ENCODE measurements around the gene GIGYF2. TPM values are rescaled to one million over a fixed set of nuclear protein-coding genes. Genes with fewer than 3 reads are reported as not detected.

The GIGYF2 gene
- total RNA-seq, 1 experiment from 2014 or later: 60.6 TPM

- no peak overlapping the region for H2AFZ ChIP-seq (ENCODE audit: low read depth, low read length, poor library complexity, severe bottlenecking)
- no peak overlapping the region for H3K4me3 ChIP-seq (replicated peaks in 1 of 2; ENCODE audit: low read depth in 1 of 2, low read length in 2 of 2)
- H3K4me2 ChIP-seq (ENCODE audit: low read length): no peak overlapping the region
- H3K79me2 ChIP-seq (ENCODE audit: insufficient read depth, low read length): no peaks in the 10 kb centered on the region
- POLR2A ChIA-PET: no interaction called here
- no peak for TF ChIP-seq CEBPB (IDR thresholded peaks at IDR 0.05; ENCODE audit: low read depth)
- H3K27me3 ChIP-seq (ENCODE audit: insufficient read depth, low read length): no peaks in the 10 kb centered on the region
- H3K27ac ChIP-seq (ENCODE audit: low read depth, low read length): no peak overlapping the region
- no peak overlapping the region for H3K9ac ChIP-seq (ENCODE audit: low read length)
- peaks cover 5 to 7% of the 10 kb centered on the region in 2 experiments for H3K4me1 ChIP-seq (ENCODE audit: control insufficient read depth in 1 of 2, insufficient read depth in 2 of 2, low read length in 2 of 2)
- intact Hi-C loops (cut with micrococcal nuclease): no loop called here
- DNase-seq (ENCODE audit: low read depth, low spot score) (no peak), ATAC-seq (no peak)
- BruUV-seq (replicated peaks): no TSS peak
- no peaks in the 10 kb centered on the region for H3K9me2 ChIP-seq (ENCODE audit: insufficient read depth)
- H4K20me1 ChIP-seq (ENCODE audit: insufficient read depth): no peaks in the 10 kb centered on the region
- CTCF ChIA-PET: no interaction called here
- RAD21 ChIA-PET (ENCODE audit: low non-redundant PET in 1 of 2, low total read pairs in 2 of 2, uncharacterized antibody in 2 of 2, unreplicated experiment in 2 of 2): no interaction called here
- H3K9me3 ChIP-seq (ENCODE audit: control insufficient read depth in 1 of 2, insufficient read depth in 1 of 2, low read depth in 1 of 2, low read length in 2 of 2): no peaks in the 10 kb centered on the region
- no peaks in the 10 kb centered on the region for H3K36me3 ChIP-seq (ENCODE audit: control insufficient read depth in 1 of 2, insufficient read depth in 2 of 2, low read length in 2 of 2)
Measured at GRCh38 chr2:232885264-232885961, 188.3 kb downstream of the GIGYF2 start.

DNA sequence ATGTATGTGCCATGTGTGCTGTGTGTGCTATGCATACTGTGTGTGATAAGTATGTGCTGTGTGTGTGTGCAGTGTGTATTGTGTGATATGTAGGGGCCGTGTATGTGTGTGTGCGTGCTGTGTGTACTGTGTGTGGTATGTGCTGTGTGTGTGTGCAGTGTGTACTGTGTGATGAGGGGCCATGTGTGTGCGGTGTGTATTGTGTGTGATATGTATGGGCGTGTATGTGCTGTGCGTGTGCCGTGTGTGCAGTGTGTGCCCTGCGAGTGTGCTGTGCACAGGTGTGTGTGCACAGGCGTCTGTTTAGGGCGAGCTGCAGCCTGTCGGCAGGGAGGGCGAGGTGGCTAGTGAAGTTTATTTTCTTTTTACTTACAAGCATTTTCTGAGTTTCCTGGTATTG is 189.0 kb downstream of the GIGYF2 start:
- POLR2A ChIA-PET: no interaction called here
- BruUV-seq (replicated peaks): no TSS peak

More for the DNA sequence above, 189.0 kb downstream of the GIGYF2 start:
- Histone ChIP-seq H3K27ac (ENCODE audit: low read depth, low read length) (no peak overlapping the region), H2AFZ (ENCODE audit: low read depth, low read length, poor library complexity, severe bottlenecking) (no peak overlapping the region), H3K9me2 (ENCODE audit: insufficient read depth) (no peaks in the 10 kb centered on the region), H3K4me1 (ENCODE audit: control insufficient read depth in 1 of 2, insufficient read depth in 2 of 2, low read length in 2 of 2) (peaks cover 7 to 15% of the 10 kb centered on the region in 2 experiments), H3K36me3 (ENCODE audit: control insufficient read depth in 1 of 2, insufficient read depth in 2 of 2, low read length in 2 of 2) (no peaks in the 10 kb centered on the region), H3K9ac (ENCODE audit: low read length) (no peak overlapping the region), H3K79me2 (ENCODE audit: insufficient read depth, low read length) (no peaks in the 10 kb centered on the region), H3K27me3 (ENCODE audit: insufficient read depth, low read length) (no peaks in the 10 kb centered on the region), H3K4me2 (ENCODE audit: low read length) (no peak overlapping the region), H3K4me3 (replicated peaks in 1 of 2; ENCODE audit: low read depth in 1 of 2, low read length in 2 of 2) (no peak overlapping the region), H3K9me3 (ENCODE audit: control insufficient read depth in 1 of 2, insufficient read depth in 1 of 2, low read depth in 1 of 2, low read length in 2 of 2) (no peaks in the 10 kb centered on the region), H4K20me1 (ENCODE audit: insufficient read depth) (no peaks in the 10 kb centered on the region)
- intact Hi-C loops (cut with micrococcal nuclease): no loop called here
- ATAC-seq (no peak), DNase-seq (ENCODE audit: low read depth, low spot score) (no peak)
- ChIA-PET RAD21 (ENCODE audit: low non-redundant PET in 1 of 2, low total read pairs in 2 of 2, uncharacterized antibody in 2 of 2, unreplicated experiment in 2 of 2) (no interaction called here), CTCF (no interaction called here)
- TF ChIP-seq SP1 (IDR thresholded peaks at IDR 0.05; ENCODE audit: low read depth) (no peak), TCF7L2 (IDR thresholded peaks at IDR 0.05; ENCODE audit: borderline replicate concordance, extremely low read depth, insufficient read depth, insufficient read length) (no peak), ZBTB33 (IDR thresholded peaks at IDR 0.05; ENCODE audit: extremely low read depth, insufficient replicate concordance, low read length) (no peak), ZNF274 (IDR thresholded peaks at IDR 0.05; ENCODE audit: low read depth, low read length) (no peak), SRF (IDR thresholded peaks at IDR 0.05; ENCODE audit: low read depth) (no peak)
- TF ChIP-seq, protein P1, sequence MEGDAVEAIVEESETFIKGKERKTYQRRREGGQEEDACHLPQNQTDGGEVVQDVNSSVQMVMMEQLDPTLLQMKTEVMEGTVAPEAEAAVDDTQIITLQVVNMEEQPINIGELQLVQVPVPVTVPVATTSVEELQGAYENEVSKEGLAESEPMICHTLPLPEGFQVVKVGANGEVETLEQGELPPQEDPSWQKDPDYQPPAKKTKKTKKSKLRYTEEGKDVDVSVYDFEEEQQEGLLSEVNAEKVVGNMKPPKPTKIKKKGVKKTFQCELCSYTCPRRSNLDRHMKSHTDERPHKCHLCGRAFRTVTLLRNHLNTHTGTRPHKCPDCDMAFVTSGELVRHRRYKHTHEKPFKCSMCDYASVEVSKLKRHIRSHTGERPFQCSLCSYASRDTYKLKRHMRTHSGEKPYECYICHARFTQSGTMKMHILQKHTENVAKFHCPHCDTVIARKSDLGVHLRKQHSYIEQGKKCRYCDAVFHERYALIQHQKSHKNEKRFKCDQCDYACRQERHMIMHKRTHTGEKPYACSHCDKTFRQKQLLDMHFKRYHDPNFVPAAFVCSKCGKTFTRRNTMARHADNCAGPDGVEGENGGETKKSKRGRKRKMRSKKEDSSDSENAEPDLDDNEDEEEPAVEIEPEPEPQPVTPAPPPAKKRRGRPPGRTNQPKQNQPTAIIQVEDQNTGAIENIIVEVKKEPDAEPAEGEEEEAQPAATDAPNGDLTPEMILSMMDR (IDR thresholded peaks at IDR 0.05 in 2 of 3, conservative IDR thresholded peaks at IDR 0.05 in 1 of 3; ENCODE audit: borderline replicate concordance in 1 of 3, insufficient read depth in 1 of 3, low read depth in 2 of 3, low read length in 2 of 3): no peak

Data from HCT116 (cell line).